Measurements from ENCODE around the gene CLSTN1. TPM values are rescaled to one million over a fixed set of nuclear protein-coding genes. Genes with fewer than 3 reads are reported as not detected.

CLSTN1 gene
- total RNA-seq, 1 experiment from 2014 or later = 99.3 TPM

DNA sequence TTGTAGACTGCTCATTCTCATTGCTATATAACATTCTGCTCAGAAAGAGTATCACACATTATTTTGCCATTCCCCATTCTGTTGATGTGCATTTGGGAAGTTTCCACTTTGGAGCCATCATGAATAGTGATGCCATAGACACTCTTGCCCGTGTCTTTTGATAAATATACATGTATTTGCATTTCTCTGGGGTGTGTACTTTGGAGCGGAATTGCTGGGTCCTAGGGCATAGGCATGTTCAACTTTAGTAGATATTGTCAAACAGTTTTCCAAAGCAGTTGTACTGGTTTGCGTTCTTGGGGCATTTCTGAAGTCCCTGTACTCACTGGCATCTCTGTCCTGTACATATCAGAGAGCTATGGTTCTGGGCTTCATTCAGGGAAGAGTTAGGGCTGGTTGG lies 120.1 kb downstream of the CLSTN1 start:
- H3K4me3 Mint-ChIP-seq (ENCODE audit: low read depth, unreplicated experiment) = no peak overlapping the region
- no TSS peak for BruUV-seq (replicated peaks)
- DNase-seq = no peak
- TF ChIP-seq, protein P1, sequence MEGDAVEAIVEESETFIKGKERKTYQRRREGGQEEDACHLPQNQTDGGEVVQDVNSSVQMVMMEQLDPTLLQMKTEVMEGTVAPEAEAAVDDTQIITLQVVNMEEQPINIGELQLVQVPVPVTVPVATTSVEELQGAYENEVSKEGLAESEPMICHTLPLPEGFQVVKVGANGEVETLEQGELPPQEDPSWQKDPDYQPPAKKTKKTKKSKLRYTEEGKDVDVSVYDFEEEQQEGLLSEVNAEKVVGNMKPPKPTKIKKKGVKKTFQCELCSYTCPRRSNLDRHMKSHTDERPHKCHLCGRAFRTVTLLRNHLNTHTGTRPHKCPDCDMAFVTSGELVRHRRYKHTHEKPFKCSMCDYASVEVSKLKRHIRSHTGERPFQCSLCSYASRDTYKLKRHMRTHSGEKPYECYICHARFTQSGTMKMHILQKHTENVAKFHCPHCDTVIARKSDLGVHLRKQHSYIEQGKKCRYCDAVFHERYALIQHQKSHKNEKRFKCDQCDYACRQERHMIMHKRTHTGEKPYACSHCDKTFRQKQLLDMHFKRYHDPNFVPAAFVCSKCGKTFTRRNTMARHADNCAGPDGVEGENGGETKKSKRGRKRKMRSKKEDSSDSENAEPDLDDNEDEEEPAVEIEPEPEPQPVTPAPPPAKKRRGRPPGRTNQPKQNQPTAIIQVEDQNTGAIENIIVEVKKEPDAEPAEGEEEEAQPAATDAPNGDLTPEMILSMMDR (IDR thresholded peaks at IDR 0.05; ENCODE audit: unreplicated experiment) = no peak
- H3K4me1 Mint-ChIP-seq (ENCODE audit: low read depth, unreplicated experiment) = no peaks in the 10 kb centered on the region
- CTCF ChIA-PET = no interaction called here
- H3K36me3 Mint-ChIP-seq (ENCODE audit: insufficient read depth, unreplicated experiment) = no peaks in the 10 kb centered on the region
- H3K27ac Mint-ChIP-seq (ENCODE audit: unreplicated experiment) = no peak overlapping the region
- no peaks in the 10 kb centered on the region for H3K27me3 Mint-ChIP-seq (ENCODE audit: unreplicated experiment)
- intact Hi-C loops (cut with micrococcal nuclease; ENCODE audit: unreplicated experiment) = no loop called here
- peaks cover 4% of the 10 kb centered on the region for H3K9me3 Mint-ChIP-seq (ENCODE audit: low read depth, unreplicated experiment)

GRCh38 chr1:9703165-9703509 lies 120.6 kb downstream of the CLSTN1 start:
- no TSS peak for BruUV-seq (replicated peaks)
- intact Hi-C loops (cut with micrococcal nuclease; ENCODE audit: unreplicated experiment) = no loop called here

DNA sequence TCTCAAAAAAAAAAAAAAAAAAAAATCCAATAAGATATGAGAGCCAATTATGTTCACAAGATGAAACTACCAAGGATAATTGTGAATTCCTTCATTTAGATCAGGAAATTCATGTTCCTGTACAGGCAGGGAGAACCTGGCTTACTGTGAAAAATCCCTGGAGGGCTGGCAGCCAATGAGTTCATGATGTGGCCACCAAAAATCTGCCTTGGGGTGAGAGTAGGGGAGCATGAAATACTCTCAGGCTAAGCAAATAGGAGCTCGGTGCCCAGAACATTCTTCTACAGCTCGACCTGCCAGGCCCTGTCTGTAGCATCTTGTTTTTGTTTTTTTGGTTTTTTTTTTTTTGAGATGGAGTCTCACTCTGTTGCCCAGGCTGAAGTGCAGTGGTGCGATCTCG lies 122.1 kb downstream of the CLSTN1 start:
- no peaks in the 10 kb centered on the region for H3K27me3 Mint-ChIP-seq (ENCODE audit: unreplicated experiment)
- intact Hi-C loops (cut with micrococcal nuclease; ENCODE audit: unreplicated experiment) = no loop called here
- BruUV-seq (replicated peaks) = no TSS peak
- no peak overlapping the region for H3K4me3 Mint-ChIP-seq (ENCODE audit: low read depth, unreplicated experiment)
- no peaks in the 10 kb centered on the region for H3K4me1 Mint-ChIP-seq (ENCODE audit: low read depth, unreplicated experiment)
- H3K27ac Mint-ChIP-seq (ENCODE audit: unreplicated experiment) = no peak overlapping the region
- CTCF ChIA-PET = no interaction called here
- no peaks in the 10 kb centered on the region for H3K36me3 Mint-ChIP-seq (ENCODE audit: insufficient read depth, unreplicated experiment)
- TF ChIP-seq, protein P1 (IDR thresholded peaks at IDR 0.05; ENCODE audit: unreplicated experiment) = no peak
- peaks cover 4% of the 10 kb centered on the region for H3K9me3 Mint-ChIP-seq (ENCODE audit: low read depth, unreplicated experiment)
- no peak for DNase-seq

More at GRCh38 chr1:9703165-9703509, 120.6 kb downstream of the CLSTN1 start:
- no peaks in the 10 kb centered on the region for H3K4me1 Mint-ChIP-seq (ENCODE audit: low read depth, unreplicated experiment)
- H3K36me3 Mint-ChIP-seq (ENCODE audit: insufficient read depth, unreplicated experiment) = no peaks in the 10 kb centered on the region
- H3K27me3 Mint-ChIP-seq (ENCODE audit: unreplicated experiment) = no peaks in the 10 kb centered on the region
- peaks cover 4% of the 10 kb centered on the region for H3K9me3 Mint-ChIP-seq (ENCODE audit: low read depth, unreplicated experiment)
- TF ChIP-seq, protein P1 (IDR thresholded peaks at IDR 0.05; ENCODE audit: unreplicated experiment) = no peak
- no peak overlapping the region for H3K27ac Mint-ChIP-seq (ENCODE audit: unreplicated experiment)
- CTCF ChIA-PET = no interaction called here
- DNase-seq = no peak
- H3K4me3 Mint-ChIP-seq (ENCODE audit: low read depth, unreplicated experiment) = no peak overlapping the region

DNA sequence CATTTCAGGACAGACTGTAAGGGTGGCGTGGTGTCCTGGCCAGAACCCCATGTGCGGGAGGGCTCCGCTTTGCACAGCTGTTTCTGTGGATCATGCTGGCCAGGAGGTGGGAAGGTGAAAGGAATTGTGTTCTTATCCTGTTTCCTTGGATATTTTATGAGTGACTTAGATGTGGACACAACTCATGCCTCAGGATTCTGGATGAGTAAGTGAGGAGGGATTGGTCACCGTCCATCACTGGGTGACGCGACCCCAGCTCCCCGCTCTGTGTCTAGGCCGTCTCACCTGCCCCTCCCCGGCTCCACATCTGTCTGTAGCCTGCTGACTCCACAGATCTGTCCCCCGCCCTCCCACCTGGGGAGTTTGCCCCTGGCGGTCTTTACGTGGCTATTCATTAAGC lies 123.4 kb downstream of the CLSTN1 start:
- no peaks in the 10 kb centered on the region for H3K4me1 Mint-ChIP-seq (ENCODE audit: low read depth, unreplicated experiment)
- BruUV-seq (replicated peaks) = no TSS peak
- TF ChIP-seq, protein P1 (IDR thresholded peaks at IDR 0.05; ENCODE audit: unreplicated experiment) = no peak
- no peak overlapping the region for H3K4me3 Mint-ChIP-seq (ENCODE audit: low read depth, unreplicated experiment)
- H3K27ac Mint-ChIP-seq (ENCODE audit: unreplicated experiment) = no peak overlapping the region
- CTCF ChIA-PET = interaction anchor here (1.0 kb wide), 1 partner anchor 13 kb away, joined by 4 read pairs; no protein-coding TSS in a partner anchor
- H3K27me3 Mint-ChIP-seq (ENCODE audit: unreplicated experiment) = no peaks in the 10 kb centered on the region
- no peak for DNase-seq
- no peaks in the 10 kb centered on the region for H3K36me3 Mint-ChIP-seq (ENCODE audit: insufficient read depth, unreplicated experiment)
- H3K9me3 Mint-ChIP-seq (ENCODE audit: low read depth, unreplicated experiment) = peaks cover 4% of the 10 kb centered on the region
- intact Hi-C loops (cut with micrococcal nuclease; ENCODE audit: unreplicated experiment) = no loop called here

Measured in Calu3 (cell line).